Astrocyte (in vitro differentiated cells and primary cell): ENCODE results near the gene MFSD6. TPM values are rescaled to one million over a fixed set of nuclear protein-coding genes. Genes with fewer than 3 reads are reported as not detected.

Experiments used
- DNase-seq: peaks from one replicate; pipeline ENCODE4 v3.0.0-alpha.2; 2010; ENCODE audit warnings: low read depth
- FAIRE-seq: peaks from 2 replicates; lab custom pipeline; 2011; peaks lifted over from hg19 to GRCh38; lab: Jason Lieb, UNC
- H2AFZ ChIP-seq: 2 replicates; pipeline ENCODE4 v1.6.0; 2012; ENCODE audit warnings: low read depth, low read length, inconsistent platforms
- H3K27ac ChIP-seq: 2 replicates; pipeline ENCODE4 v1.5.1; 2011; ENCODE audit warnings: low read depth, low read length, inconsistent platforms
- H3K27me3 ChIP-seq: 2 replicates; pipeline ENCODE4 v1.6.0; 2011; ENCODE audit warnings: low read length, inconsistent platforms; ENCODE audit not compliant: insufficient read depth
- H3K36me3 ChIP-seq: 2 replicates; pipeline ENCODE4 v1.5.1; 2011; ENCODE audit warnings: low read length, inconsistent platforms; ENCODE audit not compliant: insufficient read depth
- H3K4me1 ChIP-seq: 2 replicates; pipeline ENCODE4 v1.5.1; 2011; ENCODE audit warnings: low read length, inconsistent platforms; ENCODE audit not compliant: insufficient read depth
- H3K4me2 ChIP-seq: 2 replicates; pipeline ENCODE4 v1.6.0; 2012; ENCODE audit warnings: low read length, inconsistent platforms
- H3K4me3 ChIP-seq: 2 replicates; pipeline ENCODE4 v1.5.1; 2011; ENCODE audit warnings: low read depth, mild to moderate bottlenecking, low read length, inconsistent platforms; ENCODE audit not compliant: insufficient read depth
- H3K79me2 ChIP-seq: 2 replicates; pipeline ENCODE4 v1.6.0; 2012; ENCODE audit warnings: mild to moderate bottlenecking, low read length, inconsistent platforms; ENCODE audit not compliant: insufficient read depth
- H3K9ac ChIP-seq: 2 replicates; pipeline ENCODE4 v1.6.0; 2012; ENCODE audit warnings: mild to moderate bottlenecking, low read length, inconsistent platforms
- H3K9me3 ChIP-seq: 2 replicates; pipeline ENCODE4 v1.5.1; 2012; ENCODE audit warnings: low read depth, mild to moderate bottlenecking, low read length, inconsistent platforms; ENCODE audit not compliant: insufficient read depth
- H4K20me1 ChIP-seq: 2 replicates; pipeline ENCODE4 v1.6.0; 2012; ENCODE audit warnings: low read length, inconsistent platforms; ENCODE audit not compliant: insufficient read depth
- H3K27ac Mint-ChIP-seq: one replicate; pipeline ENCODE4 v1.8.0; 2021; ENCODE audit warnings: mild to moderate bottlenecking, mixed read lengths; ENCODE audit not compliant: unreplicated experiment
- H3K27me3 Mint-ChIP-seq: one replicate; pipeline ENCODE4 v1.8.0; 2021; ENCODE audit warnings: low read depth, mixed read lengths; ENCODE audit not compliant: unreplicated experiment
- H3K36me3 Mint-ChIP-seq: one replicate; pipeline ENCODE4 v1.8.0; 2021; ENCODE audit warnings: low read depth, mixed read lengths; ENCODE audit not compliant: unreplicated experiment
- H3K4me1 Mint-ChIP-seq: one replicate; pipeline ENCODE4 v1.8.0; 2021; ENCODE audit warnings: low read depth, mixed read lengths; ENCODE audit not compliant: unreplicated experiment
- H3K4me3 Mint-ChIP-seq: one replicate; pipeline ENCODE4 v1.8.0; 2021; ENCODE audit warnings: mild to moderate bottlenecking, moderate library complexity, mixed read lengths; ENCODE audit not compliant: unreplicated experiment
- H3K9me3 Mint-ChIP-seq: one replicate; pipeline ENCODE4 v1.8.0; 2021; ENCODE audit warnings: mild to moderate bottlenecking, mixed read lengths; ENCODE audit not compliant: unreplicated experiment
- EZH2 ChIP-seq: IDR thresholded peaks from 2 replicates; pipeline ENCODE4 v1.6.1; 2012; ENCODE audit warnings: mild to moderate bottlenecking, low read length, inconsistent platforms; ENCODE audit not compliant: insufficient read depth
- total RNA-seq: library from RNA; stranded (reverse); gene quantifications from 2 replicates; pipeline ENCODE4 v1.2.1, GENCODE V29; 2021
- TF ChIP-seq, protein P1 (sequence below): IDR thresholded peaks from 2 replicates; pipeline ENCODE4 v1.5.1; 2011; ENCODE audit warnings: low read depth, mild to moderate bottlenecking, inconsistent platforms, low read length, moderate library complexity; ENCODE audit not compliant: insufficient read depth

Gene MFSD6
- total RNA-seq, 1 donor from 2014 or later, result 2.7 TPM

DNA sequence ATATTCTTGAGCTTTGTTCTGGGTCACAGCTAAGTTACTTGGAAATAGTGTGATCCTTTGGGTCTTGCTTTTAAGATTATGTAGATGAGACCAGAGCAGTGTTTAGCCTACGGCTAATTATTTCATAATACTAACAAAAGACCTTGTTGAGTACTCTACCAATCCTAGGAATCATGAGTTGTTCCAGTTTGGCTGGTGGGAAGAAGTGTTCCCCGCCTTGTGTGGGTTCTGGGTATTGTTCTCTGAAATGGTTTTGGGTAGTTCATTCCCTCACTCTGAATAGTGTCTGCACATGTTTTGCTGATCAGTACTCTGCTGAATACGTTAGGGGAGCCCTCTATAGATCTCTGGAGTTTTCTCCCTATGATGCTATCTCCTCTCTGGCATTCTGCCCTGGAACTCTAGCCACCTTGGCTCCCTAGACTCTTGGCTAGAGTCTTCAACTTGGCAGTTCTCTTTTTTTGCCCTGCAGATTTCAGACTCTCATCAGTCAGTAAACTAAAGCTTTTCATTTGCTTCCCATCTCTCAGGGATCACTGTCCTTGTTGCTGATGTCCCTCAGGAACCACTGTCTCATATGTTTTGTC lies 78.0 kb downstream of the MFSD6 start:
- Mint-ChIP-seq H3K36me3 (no peaks in the 10 kb centered on the region), H3K27ac (no peak overlapping the region), H3K9me3 (no peaks in the 10 kb centered on the region), H3K27me3 (no peaks in the 10 kb centered on the region), H3K4me3 (no peak overlapping the region), H3K4me1 (peaks cover 4% of the 10 kb centered on the region)
- Histone ChIP-seq H3K36me3 (no peaks in the 10 kb centered on the region), H3K79me2 (no peaks in the 10 kb centered on the region), H3K9me3 (no peaks in the 10 kb centered on the region), H3K27ac (no peak overlapping the region), H4K20me1 (no peaks in the 10 kb centered on the region), H2AFZ (no peak overlapping the region), H3K4me3 (no peak overlapping the region), H3K4me2 (no peak overlapping the region), H3K27me3 (no peaks in the 10 kb centered on the region), H3K4me1 (no peaks in the 10 kb centered on the region), H3K9ac (no peak overlapping the region)
- no peak for DNase-seq
- TF ChIP-seq EZH2, result no peak
- TF ChIP-seq, protein P1, sequence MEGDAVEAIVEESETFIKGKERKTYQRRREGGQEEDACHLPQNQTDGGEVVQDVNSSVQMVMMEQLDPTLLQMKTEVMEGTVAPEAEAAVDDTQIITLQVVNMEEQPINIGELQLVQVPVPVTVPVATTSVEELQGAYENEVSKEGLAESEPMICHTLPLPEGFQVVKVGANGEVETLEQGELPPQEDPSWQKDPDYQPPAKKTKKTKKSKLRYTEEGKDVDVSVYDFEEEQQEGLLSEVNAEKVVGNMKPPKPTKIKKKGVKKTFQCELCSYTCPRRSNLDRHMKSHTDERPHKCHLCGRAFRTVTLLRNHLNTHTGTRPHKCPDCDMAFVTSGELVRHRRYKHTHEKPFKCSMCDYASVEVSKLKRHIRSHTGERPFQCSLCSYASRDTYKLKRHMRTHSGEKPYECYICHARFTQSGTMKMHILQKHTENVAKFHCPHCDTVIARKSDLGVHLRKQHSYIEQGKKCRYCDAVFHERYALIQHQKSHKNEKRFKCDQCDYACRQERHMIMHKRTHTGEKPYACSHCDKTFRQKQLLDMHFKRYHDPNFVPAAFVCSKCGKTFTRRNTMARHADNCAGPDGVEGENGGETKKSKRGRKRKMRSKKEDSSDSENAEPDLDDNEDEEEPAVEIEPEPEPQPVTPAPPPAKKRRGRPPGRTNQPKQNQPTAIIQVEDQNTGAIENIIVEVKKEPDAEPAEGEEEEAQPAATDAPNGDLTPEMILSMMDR, result no peak
- no peak for FAIRE-seq

DNA sequence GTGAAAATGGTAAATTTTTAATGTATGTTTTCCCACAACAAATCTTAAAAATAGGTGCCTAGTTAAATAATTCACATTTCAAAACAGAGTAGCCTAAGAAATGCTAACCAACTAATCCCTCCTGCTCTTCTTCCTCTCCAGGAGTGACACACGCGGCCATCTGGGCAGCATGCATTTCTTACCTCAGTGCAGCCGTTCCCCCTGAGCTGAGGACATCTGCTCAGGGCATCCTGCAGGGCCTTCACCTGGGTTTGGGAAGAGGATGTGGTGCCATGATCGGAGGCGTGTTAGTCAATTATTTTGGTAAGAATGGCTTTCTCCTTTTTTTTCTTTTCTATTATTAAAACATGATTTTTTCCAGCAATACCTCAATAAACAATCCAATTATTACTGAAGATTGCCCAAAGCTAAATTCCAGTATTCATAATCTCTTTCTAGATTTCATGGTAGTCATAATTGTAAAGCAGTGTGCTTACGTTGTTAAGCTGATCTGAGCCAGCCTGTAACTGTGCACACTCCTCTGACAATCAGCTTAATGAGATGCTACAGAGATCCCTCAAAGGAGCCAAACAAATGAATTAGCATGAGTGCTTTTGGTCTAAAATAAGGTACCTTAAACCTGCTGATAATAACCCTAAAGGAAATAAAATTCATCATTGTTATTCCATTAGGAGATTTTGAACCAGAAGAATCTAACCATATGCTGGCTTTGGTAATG lies 80.5 kb downstream of the MFSD6 start:
- no peaks in the 10 kb centered on the region for H3K36me3 ChIP-seq
- H3K4me2 ChIP-seq, result no peak overlapping the region
- H3K27me3 ChIP-seq, result no peaks in the 10 kb centered on the region
- H3K9me3 ChIP-seq, result no peaks in the 10 kb centered on the region
- H3K4me3 ChIP-seq, result no peak overlapping the region
- Mint-ChIP-seq H3K27me3 (no peaks in the 10 kb centered on the region), H3K36me3 (peaks cover 4% of the 10 kb centered on the region), H3K4me3 (no peak overlapping the region), H3K4me1 (no peaks in the 10 kb centered on the region), H3K27ac (no peak overlapping the region), H3K9me3 (peaks cover 9% of the 10 kb centered on the region)
- no peak overlapping the region for H2AFZ ChIP-seq
- H3K9ac ChIP-seq, result no peak overlapping the region
- no peaks in the 10 kb centered on the region for H3K79me2 ChIP-seq
- no peaks in the 10 kb centered on the region for H3K4me1 ChIP-seq
- no peak overlapping the region for H3K27ac ChIP-seq
- no peak for FAIRE-seq
- TF ChIP-seq EZH2, result no peak
- TF ChIP-seq, protein P1, result no peak
- H4K20me1 ChIP-seq, result no peaks in the 10 kb centered on the region
- DNase-seq, result no peak

GRCh38 chr2:190489475-190489874 lies 81.3 kb downstream of the MFSD6 start:
- no peaks in the 10 kb centered on the region for H3K4me1 Mint-ChIP-seq
- no peak overlapping the region for H2AFZ ChIP-seq

More at GRCh38 chr2:190489475-190489874, 81.3 kb downstream of the MFSD6 start:
- Histone ChIP-seq H4K20me1 (no peaks in the 10 kb centered on the region), H3K4me1 (no peaks in the 10 kb centered on the region), H3K4me2 (no peak overlapping the region), H3K4me3 (no peak overlapping the region), H3K9ac (no peak overlapping the region), H3K36me3 (no peaks in the 10 kb centered on the region), H3K27me3 (no peaks in the 10 kb centered on the region), H3K27ac (no peak overlapping the region), H3K9me3 (no peaks in the 10 kb centered on the region), H3K79me2 (no peaks in the 10 kb centered on the region)
- no peak for FAIRE-seq
- H3K4me3 Mint-ChIP-seq, result no peak overlapping the region
- H3K36me3 Mint-ChIP-seq, result peaks cover 4% of the 10 kb centered on the region
- H3K27ac Mint-ChIP-seq, result no peak overlapping the region
- TF ChIP-seq, protein P1, result no peak
- no peak for TF ChIP-seq EZH2
- H3K27me3 Mint-ChIP-seq, result no peaks in the 10 kb centered on the region
- DNase-seq, result no peak
- peaks cover 9% of the 10 kb centered on the region for H3K9me3 Mint-ChIP-seq
